GM21526 (cell line): ENCODE measurements around the gene SLC35G4.
"Not testable (repeated sequence)": the region's sequence is repeated elsewhere in the genome, so short reads cannot be mapped to it uniquely, and the experiment has no call there.

ENCODE experiments used
- ATAC-seq: cut with Tn5 transposase; IDR thresholded peaks from one replicate; pipeline ENCODE4 v1.9.1; 2021; ENCODE audit warnings: moderate library complexity; ENCODE audit not compliant: unreplicated experiment, low FRiP score

The SLC35G4 gene

GRCh38 chr18:11613073-11613472 is 3.7 kb downstream of the SLC35G4 start:
- not testable (repeated sequence) for ATAC-seq

DNA sequence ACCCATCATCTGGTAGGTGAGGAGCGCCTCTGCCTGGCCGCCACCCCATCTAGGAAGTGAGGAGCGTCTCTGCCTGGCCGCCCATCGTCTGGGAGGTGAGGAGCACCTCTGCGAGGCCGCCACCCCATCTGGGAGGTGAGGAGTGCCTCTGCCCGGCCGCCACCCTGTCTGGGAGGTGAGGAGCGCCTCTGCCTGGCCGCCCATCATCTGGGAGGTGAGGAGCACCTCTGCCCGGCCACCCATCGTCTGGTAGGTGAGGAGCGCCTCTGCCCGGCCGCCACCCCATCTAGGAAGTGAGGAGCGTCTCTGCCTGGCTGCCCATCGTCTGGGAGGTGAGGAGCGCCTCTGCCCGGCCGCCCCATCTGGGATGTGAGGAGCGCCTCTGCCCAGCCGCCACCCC is 4.2 kb downstream of the SLC35G4 start:
- ATAC-seq, result not testable (repeated sequence)

DNA sequence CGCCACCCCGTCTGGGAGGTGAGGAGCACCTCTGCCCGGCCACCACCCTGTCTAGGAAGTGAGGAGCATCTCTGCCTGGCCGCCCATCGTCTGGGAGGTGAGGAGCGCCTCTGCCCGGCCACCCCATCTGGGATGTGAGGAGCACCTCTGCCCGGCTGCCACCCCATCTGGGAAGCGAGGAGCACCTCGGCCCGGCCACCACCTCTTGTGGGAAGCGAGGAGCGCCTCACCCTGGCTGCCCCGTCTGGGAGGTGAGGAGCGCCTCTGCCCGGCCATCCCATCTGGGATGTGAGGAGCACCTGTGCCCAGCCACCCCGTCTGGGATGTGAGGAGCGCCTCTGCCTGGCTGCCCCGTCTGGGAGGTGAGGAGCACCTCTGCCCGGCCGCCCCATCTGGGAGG is 4.6 kb downstream of the SLC35G4 start:
- not testable (repeated sequence) for ATAC-seq

GRCh38 chr18:11614981-11615380 is 5.6 kb downstream of the SLC35G4 start:
- not testable (repeated sequence) for ATAC-seq

GRCh38 chr18:11647310-11647709 is 37.9 kb downstream of the SLC35G4 start:
- not testable (repeated sequence) for ATAC-seq

DNA sequence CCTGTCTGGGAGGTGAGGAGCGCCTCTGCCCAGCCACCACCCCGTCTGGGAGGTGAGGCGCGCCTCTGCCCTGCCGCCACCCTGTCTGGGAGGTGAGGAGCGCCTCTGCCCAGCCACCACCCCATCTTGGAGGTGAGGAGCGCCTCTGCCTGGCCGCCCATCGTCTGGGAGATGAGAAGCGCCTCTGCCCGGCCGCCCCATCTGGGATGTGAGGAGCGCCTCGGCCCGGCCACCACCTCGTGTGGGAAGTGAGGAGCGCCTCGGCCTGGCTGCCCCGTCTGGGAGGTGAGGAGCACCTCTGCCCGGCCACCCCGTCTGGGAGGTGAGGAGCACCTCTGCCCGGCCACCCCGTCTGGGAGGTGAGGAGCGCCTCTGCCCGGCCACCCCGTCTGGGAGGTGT is 38.4 kb downstream of the SLC35G4 start:
- ATAC-seq, result not testable (repeated sequence)

- ATAC-seq, result no peak
Observed at GRCh38 chr18:11649839-11650238, 40.4 kb downstream of the SLC35G4 start.

GRCh38 chr18:11651899-11652298 is 42.5 kb downstream of the SLC35G4 start:
- ATAC-seq, result no peak

DNA sequence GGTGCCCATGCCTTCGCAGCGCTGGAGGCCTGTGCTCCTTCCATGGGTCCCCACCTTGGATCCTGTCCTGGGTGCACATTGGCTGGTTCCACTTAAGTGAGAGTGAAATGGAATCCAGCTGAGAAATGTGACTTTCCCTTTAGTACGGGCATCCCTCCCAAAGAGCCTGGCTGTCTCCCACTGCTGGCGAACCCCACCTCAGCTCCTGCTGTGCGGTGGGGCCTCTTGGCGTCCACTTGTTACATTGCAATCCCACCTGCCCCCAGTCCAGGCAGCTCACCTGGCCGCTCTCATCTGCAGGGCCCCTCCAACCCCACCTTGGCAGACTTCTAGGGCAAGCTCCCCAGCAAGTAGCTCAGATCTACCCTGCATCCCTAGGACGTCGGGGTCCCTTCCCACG is 44.1 kb downstream of the SLC35G4 start:
- ATAC-seq, result no peak

- ATAC-seq, result no peak
Observed at GRCh38 chr18:11654736-11655605, 45.6 kb downstream of the SLC35G4 start.

- ATAC-seq, result no peak
Observed at GRCh38 chr18:11655606-11655932, 46.2 kb downstream of the SLC35G4 start.

DNA sequence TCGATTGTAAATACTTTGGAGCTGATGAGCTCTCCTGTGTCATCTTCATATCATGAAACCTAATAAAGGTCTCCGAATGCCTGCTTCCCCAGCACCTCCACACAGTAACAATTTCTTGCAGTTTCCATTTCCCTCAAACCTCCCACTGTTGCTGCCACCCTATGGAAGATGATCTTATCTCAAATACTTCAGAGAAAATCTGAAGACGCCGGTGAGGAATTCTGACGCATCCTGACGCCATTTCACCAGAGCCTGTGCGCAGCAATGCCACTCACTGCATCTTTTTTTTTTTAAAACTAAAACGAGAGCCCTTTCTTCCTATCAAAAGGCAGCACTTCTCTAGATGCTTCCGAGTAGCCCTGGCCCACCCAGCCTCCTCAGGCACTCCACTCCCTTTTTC is 47.8 kb downstream of the SLC35G4 start:
- no peak for ATAC-seq

DNA sequence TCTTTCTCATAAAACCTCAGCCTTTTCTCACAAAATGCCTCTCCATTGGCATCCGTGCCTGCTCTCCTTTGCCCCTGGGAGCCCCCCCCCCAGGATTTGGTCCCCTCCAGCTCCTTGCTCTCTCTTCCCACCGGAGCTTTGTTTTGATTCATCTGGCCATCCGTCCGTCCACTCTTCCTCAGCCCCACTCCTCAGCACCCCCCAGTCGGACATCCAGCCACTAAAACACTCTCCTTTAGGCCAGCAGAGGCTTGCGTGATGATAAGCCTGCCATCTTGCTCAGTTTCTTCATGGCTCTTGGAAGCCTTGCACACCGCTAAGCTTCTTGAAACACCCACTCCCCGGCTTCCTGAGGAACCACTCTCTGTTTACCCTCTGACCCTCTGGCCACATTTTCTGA is 48.2 kb downstream of the SLC35G4 start:
- ATAC-seq, result no peak

GRCh38 chr18:11658019-11658418 is 48.6 kb downstream of the SLC35G4 start:
- ATAC-seq, result no peak

GRCh38 chr18:11658989-11659388 is 49.6 kb downstream of the SLC35G4 start:
- ATAC-seq, result no peak
